ENCODE data around the gene ORC6. TPM values are rescaled to one million over a fixed set of nuclear protein-coding genes. Genes with fewer than 3 reads are reported as not detected.

The ORC6 gene
- total and polyA plus RNA-seq, 2 experiments from 2014 or later, result 15.4 to 15.8 TPM

- DNase-seq (ENCODE audit: low spot score), result no peak
- TF ChIP-seq EZH2 (IDR thresholded peaks at IDR 0.05; ENCODE audit: borderline replicate concordance), result no peak
- no peak for TF ChIP-seq EZH2phosphoT487 (IDR thresholded peaks at IDR 0.05; ENCODE audit: low read depth, severe bottlenecking, unreplicated experiment)
- TF ChIP-seq, protein P1, sequence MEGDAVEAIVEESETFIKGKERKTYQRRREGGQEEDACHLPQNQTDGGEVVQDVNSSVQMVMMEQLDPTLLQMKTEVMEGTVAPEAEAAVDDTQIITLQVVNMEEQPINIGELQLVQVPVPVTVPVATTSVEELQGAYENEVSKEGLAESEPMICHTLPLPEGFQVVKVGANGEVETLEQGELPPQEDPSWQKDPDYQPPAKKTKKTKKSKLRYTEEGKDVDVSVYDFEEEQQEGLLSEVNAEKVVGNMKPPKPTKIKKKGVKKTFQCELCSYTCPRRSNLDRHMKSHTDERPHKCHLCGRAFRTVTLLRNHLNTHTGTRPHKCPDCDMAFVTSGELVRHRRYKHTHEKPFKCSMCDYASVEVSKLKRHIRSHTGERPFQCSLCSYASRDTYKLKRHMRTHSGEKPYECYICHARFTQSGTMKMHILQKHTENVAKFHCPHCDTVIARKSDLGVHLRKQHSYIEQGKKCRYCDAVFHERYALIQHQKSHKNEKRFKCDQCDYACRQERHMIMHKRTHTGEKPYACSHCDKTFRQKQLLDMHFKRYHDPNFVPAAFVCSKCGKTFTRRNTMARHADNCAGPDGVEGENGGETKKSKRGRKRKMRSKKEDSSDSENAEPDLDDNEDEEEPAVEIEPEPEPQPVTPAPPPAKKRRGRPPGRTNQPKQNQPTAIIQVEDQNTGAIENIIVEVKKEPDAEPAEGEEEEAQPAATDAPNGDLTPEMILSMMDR (IDR thresholded peaks at IDR 0.05; ENCODE audit: poor library complexity), result no peak
- 93% methylated on average over 5 of the region's 5 CpGs for WGBS (ENCODE audit: low lambda C conversion rate, missing lambda C conversion rate)
- Histone ChIP-seq H3K9me2 (replicated peaks; ENCODE audit: insufficient read depth) (no peaks in the 10 kb centered on the region), H3K27me3 (no peaks in the 10 kb centered on the region), H3K4me3 (no peak overlapping the region), H3K79me2 (peaks cover 18% of the 10 kb centered on the region), H3K4me2 (no peak overlapping the region), H3K9me3 (ENCODE audit: low read depth) (no peaks in the 10 kb centered on the region), H3K4me1 (ENCODE audit: insufficient read depth) (no peaks in the 10 kb centered on the region), H2AFZ (no peak overlapping the region), H3K27ac (no peak overlapping the region), H4K20me1 (ENCODE audit: insufficient read depth, poor library complexity, severe bottlenecking) (no peaks in the 10 kb centered on the region), H3K36me3 (replicated peaks; ENCODE audit: insufficient read depth, low read depth) (no peaks in the 10 kb centered on the region)
Measured at GRCh38 chr16:46695937-46696336, 6.5 kb downstream of the ORC6 start.

DNA sequence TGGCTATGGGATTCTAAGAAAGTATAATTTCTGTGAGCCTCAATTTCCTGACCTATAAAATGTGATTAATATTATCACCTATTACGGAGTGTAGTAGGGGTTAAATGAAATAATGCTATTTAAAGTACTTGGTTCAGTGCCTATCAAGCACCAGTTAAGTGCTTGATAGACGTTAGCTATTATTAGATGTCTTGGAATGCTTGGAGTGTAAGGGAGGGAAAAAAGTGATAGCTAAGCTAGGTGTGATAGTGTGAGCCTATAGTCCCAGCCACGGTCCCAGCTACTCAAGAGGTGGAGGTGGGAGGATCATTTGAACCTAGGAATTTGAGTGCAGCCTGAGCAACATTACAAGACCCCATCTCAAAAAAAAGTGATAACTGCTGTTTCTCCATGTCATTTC, 7.5 kb downstream of the ORC6 start:
- Histone ChIP-seq H3K79me2 (peaks cover 10% of the 10 kb centered on the region), H2AFZ (no peak overlapping the region), H3K4me2 (no peak overlapping the region), H3K4me1 (ENCODE audit: insufficient read depth) (no peaks in the 10 kb centered on the region), H3K36me3 (replicated peaks; ENCODE audit: insufficient read depth, low read depth) (no peaks in the 10 kb centered on the region), H3K9me2 (replicated peaks; ENCODE audit: insufficient read depth) (no peaks in the 10 kb centered on the region), H3K27ac (no peak overlapping the region), H3K4me3 (no peak overlapping the region), H3K27me3 (no peaks in the 10 kb centered on the region), H4K20me1 (ENCODE audit: insufficient read depth, poor library complexity, severe bottlenecking) (no peaks in the 10 kb centered on the region), H3K9me3 (ENCODE audit: low read depth) (no peaks in the 10 kb centered on the region)
- no peak for DNase-seq (ENCODE audit: low spot score)
- TF ChIP-seq, protein P1 (IDR thresholded peaks at IDR 0.05; ENCODE audit: poor library complexity), result no peak
- TF ChIP-seq EZH2 (IDR thresholded peaks at IDR 0.05; ENCODE audit: borderline replicate concordance) (no peak), EZH2phosphoT487 (IDR thresholded peaks at IDR 0.05; ENCODE audit: low read depth, severe bottlenecking, unreplicated experiment) (no peak)
- 81% methylated on average over 3 of the region's 3 CpGs for WGBS (ENCODE audit: low lambda C conversion rate, missing lambda C conversion rate)

- Histone ChIP-seq H3K4me1 (ENCODE audit: insufficient read depth) (no peaks in the 10 kb centered on the region), H2AFZ (no peak overlapping the region), H3K36me3 (replicated peaks; ENCODE audit: insufficient read depth, low read depth) (no peaks in the 10 kb centered on the region), H3K4me3 (no peak overlapping the region), H3K9me2 (replicated peaks; ENCODE audit: insufficient read depth) (no peaks in the 10 kb centered on the region), H3K9me3 (ENCODE audit: low read depth) (no peaks in the 10 kb centered on the region), H3K4me2 (no peak overlapping the region), H3K79me2 (no peaks in the 10 kb centered on the region), H3K27me3 (no peaks in the 10 kb centered on the region), H4K20me1 (ENCODE audit: insufficient read depth, poor library complexity, severe bottlenecking) (no peaks in the 10 kb centered on the region), H3K27ac (no peak overlapping the region)
- WGBS (ENCODE audit: low lambda C conversion rate, missing lambda C conversion rate), result 97% methylated on average over 3 of the region's 3 CpGs
- DNase-seq (ENCODE audit: low spot score), result no peak
- TF ChIP-seq EZH2 (IDR thresholded peaks at IDR 0.05; ENCODE audit: borderline replicate concordance) (no peak), EZH2phosphoT487 (IDR thresholded peaks at IDR 0.05; ENCODE audit: low read depth, severe bottlenecking, unreplicated experiment) (no peak)
- TF ChIP-seq, protein P1 (IDR thresholded peaks at IDR 0.05; ENCODE audit: poor library complexity), result no peak
Measured at GRCh38 chr16:46700048-46700447, 10.6 kb downstream of the ORC6 start.

DNA sequence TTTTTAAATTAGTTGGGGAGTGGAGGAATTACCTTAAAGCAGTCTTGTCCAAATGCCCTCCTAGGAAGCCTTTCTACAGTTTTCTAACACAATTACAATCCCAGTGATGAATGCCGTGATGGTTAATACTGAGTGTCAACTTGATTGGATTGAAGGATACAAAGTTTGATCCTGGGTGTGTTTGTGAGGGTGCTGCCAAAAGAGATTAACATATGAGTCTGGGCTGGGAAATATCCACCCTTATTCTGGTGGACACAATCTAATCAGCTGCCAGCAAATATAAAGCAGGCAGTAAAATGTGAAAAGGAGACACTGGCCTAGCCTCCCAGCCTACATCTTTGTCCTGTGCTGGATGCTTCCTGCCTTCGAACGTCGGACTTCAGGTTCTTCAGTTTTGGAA, 12.2 kb downstream of the ORC6 start:
- Histone ChIP-seq H3K36me3 (replicated peaks; ENCODE audit: insufficient read depth, low read depth) (no peaks in the 10 kb centered on the region), H3K4me1 (ENCODE audit: insufficient read depth) (peaks cover under 1% of the 10 kb centered on the region), H3K4me3 (no peak overlapping the region), H4K20me1 (ENCODE audit: insufficient read depth, poor library complexity, severe bottlenecking) (no peaks in the 10 kb centered on the region), H3K79me2 (no peaks in the 10 kb centered on the region), H3K27ac (no peak overlapping the region), H2AFZ (no peak overlapping the region), H3K9me2 (replicated peaks; ENCODE audit: insufficient read depth) (no peaks in the 10 kb centered on the region), H3K27me3 (no peaks in the 10 kb centered on the region), H3K4me2 (no peak overlapping the region), H3K9me3 (ENCODE audit: low read depth) (no peaks in the 10 kb centered on the region)
- no peak for DNase-seq (ENCODE audit: low spot score)
- TF ChIP-seq EZH2phosphoT487 (IDR thresholded peaks at IDR 0.05; ENCODE audit: low read depth, severe bottlenecking, unreplicated experiment) (no peak), EZH2 (IDR thresholded peaks at IDR 0.05; ENCODE audit: borderline replicate concordance) (no peak)
- TF ChIP-seq, protein P1 (IDR thresholded peaks at IDR 0.05; ENCODE audit: poor library complexity), result no peak
- WGBS (ENCODE audit: low lambda C conversion rate, missing lambda C conversion rate), result 91% methylated on average over 4 of the region's 4 CpGs

All from hepatocyte (in vitro differentiated cells).